Activated CD4-positive, alpha-beta T cell treated with anti-CD3 and anti-CD28 coated beads, Interleukin-2, amount 50 U/mL, for 4 hours (primary cell): ENCODE measurements around the gene LACTBL1.
"Not testable (repeated sequence)": the region's sequence is repeated elsewhere in the genome, so short reads cannot be mapped to it uniquely, and the experiment has no call there.

Source experiments
- DNase-seq, 2 experiments: peaks; one replicate each; pipeline ENCODE4 v3.0.0-alpha.2; 2020

Gene LACTBL1

DNA sequence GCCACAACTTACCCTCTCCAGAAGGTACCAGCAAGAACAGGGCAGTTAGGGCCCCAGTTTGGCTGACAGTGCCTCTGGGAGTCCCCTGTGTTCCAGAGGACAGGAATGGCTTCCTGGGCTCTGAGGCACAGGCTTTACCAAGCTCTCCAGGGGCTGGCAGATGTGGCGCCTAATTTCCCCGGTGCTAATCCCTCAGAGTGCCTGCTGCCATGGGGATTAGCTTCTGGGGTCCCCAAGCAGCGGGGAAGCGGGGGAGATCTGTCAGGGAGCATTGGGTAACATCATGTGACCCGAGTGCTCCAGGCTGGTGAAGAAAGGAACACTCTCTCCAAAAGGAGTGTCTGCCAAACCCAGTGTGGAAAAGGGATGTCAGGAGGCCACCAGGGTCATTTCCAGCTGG lies at the start of gene LACTBL1:
Gene LACTBL1 (minus strand): TSS at position 107 of the 400 bp plus-strand sequence. CDS start 550 bp downstream, outside the sequence.
- no peak for DNase-seq

DNA sequence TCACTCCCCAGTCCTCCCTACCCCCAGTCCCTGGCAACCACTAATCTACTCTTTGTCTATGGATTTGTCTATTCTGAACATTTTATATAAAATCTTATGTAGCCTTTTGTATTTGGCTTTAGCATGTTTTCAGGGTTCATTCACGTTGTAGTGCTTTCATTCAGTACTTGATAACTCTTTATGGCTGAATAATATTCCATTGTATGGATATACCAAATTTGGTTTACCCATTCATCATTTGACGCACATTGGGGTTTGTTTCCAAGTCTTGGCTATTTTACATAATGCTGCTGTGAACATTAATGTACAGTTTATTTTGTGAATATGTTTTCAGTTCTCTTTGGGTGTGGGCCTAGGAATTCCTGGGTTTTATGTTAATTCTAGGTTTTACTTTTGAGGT lies 49.2 kb upstream of the LACTBL1 start:
- no peak for DNase-seq

DNA sequence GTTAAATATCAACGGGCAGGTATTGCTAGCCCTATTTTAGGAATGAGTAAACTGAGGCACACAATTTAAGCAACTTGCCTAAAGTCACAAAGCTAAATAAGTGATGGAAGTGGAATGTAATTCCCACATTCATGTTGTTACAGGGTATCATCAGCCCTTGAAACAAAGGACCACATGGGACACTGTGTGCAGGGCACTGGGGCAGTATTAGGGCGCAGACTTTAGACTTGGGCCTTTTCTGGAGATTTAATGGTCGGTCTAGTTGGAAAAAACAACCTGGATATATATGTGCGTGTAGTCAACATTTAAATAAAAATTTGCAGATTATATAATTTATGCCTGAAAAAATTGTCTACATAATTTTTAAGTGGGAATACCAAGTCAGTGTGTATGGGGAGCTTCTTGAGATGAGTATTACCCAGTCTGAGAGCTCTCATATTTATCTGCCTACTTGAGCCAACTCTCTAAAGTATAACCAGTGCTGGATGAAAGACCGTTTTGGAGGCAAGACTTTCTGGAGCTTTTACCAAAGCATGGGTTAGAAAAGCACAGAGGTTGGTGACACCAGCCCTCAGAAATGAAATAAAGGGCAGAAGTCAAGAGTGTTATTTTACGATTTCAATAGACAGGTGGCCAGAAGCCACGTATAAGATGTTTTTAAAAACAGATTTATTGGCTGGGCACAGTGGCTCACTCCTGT lies 48.2 kb upstream of the LACTBL1 start:
- DNase-seq = no peak

- peak; percentile 8 to 13 for DNase-seq
Observed at GRCh38 chr1:23019863-23020625, 47.4 kb upstream of the LACTBL1 start.

DNA sequence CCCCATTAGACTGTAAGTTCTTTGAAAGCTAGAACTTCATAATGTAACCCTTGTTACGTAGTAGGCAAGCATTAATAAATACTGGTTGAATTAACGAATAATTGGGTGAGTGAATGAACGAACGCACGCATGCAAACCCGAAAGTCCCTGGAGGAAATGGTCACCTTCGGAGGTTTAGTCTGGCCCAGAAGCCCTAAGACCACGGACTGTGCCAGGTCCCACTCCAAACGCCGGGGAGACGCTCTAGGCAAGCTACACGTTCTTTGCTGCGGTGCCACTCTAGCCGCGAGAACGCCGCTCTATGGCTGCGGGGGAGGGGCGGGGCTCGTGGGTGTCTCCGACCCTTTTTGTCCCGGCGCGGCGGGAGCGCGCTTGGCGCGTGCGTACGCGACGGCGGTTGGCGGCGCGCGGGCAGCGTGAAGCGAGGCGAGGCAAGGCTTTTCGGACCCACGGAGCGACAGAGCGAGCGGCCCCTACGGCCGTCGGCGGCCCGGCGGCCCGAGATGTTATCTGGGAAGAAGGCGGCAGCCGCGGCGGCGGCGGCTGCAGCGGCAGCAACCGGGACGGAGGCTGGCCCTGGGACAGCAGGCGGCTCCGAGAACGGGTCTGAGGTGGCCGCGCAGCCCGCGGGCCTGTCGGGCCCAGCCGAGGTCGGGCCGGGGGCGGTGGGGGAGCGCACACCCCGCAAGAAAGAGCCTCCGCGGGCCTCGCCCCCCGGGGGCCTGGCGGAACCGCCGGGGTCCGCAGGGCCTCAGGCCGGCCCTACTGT lies 46.6 kb upstream of the LACTBL1 start, which contains the start of gene KDM1A:
Gene KDM1A (plus strand): TSS at position 375 of the 769 bp plus-strand sequence. CDS start 129 bp downstream, at position 504.
- peak; percentile 94 to 95 for DNase-seq

GRCh38 chr1:23018661-23019093 lies 46.0 kb upstream of the LACTBL1 start:
- DNase-seq = no peak

GRCh38 chr1:23013657-23014056 lies 41.0 kb upstream of the LACTBL1 start:
- DNase-seq = no peak

DNA sequence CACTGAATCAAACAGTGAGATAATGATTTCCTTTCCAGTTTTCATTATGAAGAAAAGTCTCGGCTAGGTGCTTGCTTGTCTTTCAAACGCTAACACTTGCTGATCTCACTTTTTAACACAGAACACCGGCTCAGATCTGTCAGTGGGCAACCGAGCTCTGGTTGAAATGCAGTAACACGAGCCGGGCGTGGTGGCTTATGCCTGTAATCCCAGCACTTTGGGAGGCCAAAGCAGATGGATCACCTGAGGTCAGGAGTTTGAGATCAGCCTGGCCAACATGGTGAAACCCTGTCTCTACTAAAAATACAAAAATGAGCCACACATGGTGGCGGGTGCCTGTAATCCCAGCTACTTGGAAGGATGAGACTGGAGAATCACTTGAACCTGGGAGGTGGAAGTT lies 37.4 kb upstream of the LACTBL1 start:
- not testable (repeated sequence) for DNase-seq

GRCh38 chr1:23008901-23009300 lies 36.2 kb upstream of the LACTBL1 start:
- DNase-seq = no peak

DNA sequence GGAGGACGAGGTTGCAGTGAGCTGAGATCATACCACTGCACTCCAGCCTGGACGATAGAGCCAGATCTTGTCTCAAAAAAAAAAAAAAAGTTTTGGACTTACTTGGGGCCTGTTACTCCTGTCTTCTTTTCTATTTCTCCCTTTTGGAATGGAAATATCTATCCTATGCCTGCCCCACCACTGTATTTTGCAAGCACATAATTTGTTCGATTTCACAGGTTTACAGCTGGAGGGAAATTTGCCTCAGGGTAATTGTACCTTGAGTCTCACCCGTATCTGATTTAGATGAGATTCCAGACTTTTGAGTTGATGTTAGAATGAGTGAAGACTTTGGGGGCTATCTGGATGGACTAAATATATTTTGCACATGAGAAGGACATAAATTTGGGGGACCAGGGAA lies 34.4 kb upstream of the LACTBL1 start:
- DNase-seq = no peak

- DNase-seq = not testable (repeated sequence)
Observed at GRCh38 chr1:23004769-23005168, 32.1 kb upstream of the LACTBL1 start.

DNA sequence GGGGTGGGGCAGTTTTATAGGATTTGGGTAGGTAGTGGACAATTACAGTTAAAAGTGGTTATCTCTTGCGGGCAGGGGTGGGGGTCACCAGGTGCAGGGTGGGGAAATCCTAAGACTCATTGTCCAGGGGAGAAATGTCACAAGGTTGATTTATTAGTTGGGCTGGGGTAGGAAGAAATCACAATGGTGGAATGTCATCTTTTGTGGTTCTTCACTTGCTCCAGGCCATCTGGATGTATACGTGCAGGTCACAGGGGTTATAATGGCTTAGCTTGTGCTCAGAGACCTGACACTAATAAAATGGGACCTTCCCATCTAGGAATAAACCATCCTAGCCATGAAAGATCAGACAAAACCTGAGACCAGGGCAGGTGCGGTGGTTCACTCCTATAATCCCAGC lies 31.4 kb upstream of the LACTBL1 start:
- DNase-seq = no peak

GRCh38 chr1:23002218-23002617 lies 29.6 kb upstream of the LACTBL1 start:
- not testable (repeated sequence) for DNase-seq

DNA sequence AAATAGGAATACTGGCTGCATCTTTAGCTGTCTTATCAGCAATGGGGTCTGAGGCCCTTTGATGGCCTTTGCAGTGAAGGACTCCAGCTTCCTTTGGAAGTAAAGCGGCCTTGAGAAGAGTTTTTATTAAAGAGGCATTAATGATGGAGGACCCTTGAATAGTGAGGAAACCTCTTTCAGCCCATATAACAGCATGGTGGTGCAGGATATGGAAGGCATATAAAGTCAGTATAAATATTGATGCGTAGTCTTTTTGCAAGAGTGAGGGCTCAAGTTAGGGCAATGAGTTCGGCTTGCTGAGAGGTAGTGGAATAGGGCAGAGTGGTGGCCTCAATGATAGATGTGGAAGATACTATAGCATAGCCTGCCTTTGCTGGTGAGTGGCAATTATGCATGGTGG lies 27.5 kb upstream of the LACTBL1 start:
- DNase-seq = not testable (repeated sequence)

DNA sequence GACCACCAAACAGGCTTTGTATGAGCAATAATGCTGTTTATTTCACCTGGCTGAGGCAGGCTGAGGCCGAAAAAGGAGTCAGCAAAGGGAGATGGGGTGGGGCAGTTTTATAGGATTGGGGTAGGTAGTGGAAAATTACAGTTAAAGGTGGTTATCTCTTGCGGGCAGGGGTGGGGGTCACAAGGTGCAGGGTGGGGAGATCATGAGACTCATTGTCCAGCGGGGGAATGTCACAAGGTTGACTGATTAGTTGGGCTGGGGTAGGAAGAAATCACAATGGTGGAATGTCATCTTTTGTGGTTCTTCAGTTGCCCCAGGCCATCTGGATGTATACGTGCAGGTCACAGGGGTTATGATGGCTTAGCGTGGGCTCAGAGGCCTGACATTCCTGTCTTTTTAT lies 24.9 kb upstream of the LACTBL1 start:
- not testable (repeated sequence) for DNase-seq

- DNase-seq = no peak
Observed at GRCh38 chr1:22995774-22996173, 23.1 kb upstream of the LACTBL1 start.

GRCh38 chr1:22993220-22993795 lies 20.6 kb upstream of the LACTBL1 start:
- DNase-seq = not testable (repeated sequence)

DNA sequence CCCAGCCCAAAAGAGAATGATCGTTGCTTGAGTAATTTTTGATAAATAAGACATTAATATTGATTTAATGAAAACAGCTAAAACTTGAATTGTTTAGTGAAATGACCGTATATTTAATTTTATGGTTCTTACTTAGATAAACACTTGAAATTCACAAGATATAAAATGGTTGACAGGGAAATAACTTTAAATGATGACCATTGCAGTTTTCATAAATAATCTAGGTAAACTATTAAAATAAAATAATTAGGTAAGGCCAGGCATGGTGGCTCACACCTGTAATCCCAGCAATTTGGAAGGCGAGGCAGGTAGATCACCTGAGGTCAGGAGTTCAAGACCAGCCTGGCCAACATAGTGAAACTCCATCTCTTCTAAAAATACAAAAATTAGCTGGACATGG lies 19.7 kb upstream of the LACTBL1 start:
- not testable (repeated sequence) for DNase-seq

DNA sequence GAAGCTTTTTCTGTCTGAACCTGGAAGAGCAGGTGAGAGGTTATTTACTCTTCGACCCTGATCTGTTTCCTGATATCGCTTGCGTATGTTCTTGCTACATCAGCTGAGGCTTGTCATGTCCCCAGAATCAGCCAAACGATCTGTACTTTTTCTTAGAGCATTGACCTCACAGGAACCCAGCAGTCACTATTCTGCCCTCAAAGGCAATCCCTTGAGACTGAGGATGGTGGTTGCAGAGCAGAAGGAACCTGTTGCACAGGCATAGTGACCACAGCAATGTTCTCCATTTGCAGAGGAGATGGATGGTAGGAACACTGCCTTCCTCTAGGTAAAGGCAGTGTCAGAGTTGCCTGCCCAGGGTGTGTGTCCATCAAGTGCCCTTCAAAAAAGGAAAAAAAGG lies 11.3 kb upstream of the LACTBL1 start:
- no peak for DNase-seq

- DNase-seq = not testable (repeated sequence)
Observed at GRCh38 chr1:22980471-22980790, 7.8 kb upstream of the LACTBL1 start.

DNA sequence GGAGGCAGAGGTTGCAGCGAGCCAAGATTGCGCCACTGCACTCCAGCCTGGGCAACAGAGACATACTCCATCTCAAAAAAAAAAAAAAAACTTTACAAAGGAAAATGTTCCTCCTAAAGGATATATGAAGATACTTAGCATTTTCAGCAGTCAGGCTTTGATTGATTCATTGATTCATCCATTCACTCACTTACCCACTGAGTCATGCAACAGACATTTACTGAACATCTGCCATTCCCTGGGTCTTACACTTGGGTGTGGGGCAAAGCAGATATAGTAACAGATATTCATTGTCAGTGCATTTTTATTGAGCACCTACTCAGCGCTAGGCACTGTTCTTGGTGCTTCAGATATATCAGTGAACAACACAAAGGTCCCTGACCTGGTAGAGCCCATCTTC lies 5.6 kb upstream of the LACTBL1 start:
- DNase-seq = no peak

DNA sequence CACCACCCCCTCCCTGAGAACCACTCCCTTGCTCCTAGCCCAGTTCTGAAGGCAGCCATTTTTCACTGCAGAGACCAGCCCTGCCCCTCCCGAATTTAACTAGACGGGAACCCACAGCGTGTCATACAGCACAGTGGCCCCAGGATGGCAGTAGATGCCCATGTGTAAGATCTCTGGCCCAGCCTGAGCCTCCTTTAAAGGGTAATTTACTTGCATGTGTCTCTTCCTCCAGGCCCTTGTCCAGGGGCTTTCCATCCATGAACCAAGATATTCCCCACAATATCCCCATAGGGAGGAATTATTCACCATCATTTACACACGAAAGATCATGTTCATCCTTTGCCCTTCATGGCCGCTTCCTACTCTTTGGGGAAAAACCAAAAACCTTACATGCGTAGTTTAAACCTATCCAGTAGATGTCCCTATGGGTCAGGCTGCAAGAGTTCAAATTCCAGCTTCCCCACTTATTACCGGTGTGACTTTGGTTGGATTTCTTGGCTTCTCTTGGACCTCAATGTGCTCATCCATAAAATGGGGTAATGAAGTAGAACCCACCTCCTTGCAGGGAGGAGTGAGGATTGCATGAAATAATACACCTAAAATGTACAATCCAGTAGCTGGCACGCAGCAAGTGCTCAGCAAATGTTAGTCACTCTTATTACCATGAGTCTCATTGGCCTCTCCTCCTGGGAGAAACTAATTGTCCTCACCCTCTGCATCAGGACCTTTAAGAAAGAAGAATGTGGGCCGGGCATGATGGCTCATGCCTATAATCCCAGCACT lies 4.0 kb upstream of the LACTBL1 start:
- peak; percentile 29 to 30 for DNase-seq
